Measurements from ENCODE around the gene UBA5. TPM values are rescaled to one million over a fixed set of nuclear protein-coding genes. Genes with fewer than 3 reads are reported as not detected.
A peak's percentile ranks its signal among the peaks of the same experiment; 100 is the strongest.

Gene UBA5
- total RNA-seq, 1 donor from 2014 or later, result 43.0 TPM

DNA sequence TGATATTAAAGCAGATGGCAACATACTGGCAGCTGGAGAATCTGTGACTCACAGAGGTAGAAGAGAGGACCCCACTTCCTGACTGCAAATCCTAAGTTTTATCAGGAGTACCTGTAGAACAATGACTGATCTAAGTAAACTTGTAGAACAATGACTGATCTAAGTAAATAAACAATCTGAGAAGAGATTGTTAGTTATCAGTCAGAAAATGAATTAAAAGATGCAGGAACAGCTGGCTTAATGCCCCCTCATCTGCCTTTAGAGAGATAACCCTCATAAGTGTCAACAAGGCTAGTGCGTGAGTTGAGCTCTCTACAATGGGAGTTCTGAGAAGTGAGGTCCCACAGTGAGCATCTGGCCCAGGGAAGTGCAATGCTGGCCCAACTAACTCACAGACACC lies 15.1 kb upstream of the UBA5 start:
- TF ChIP-seq, protein P1, sequence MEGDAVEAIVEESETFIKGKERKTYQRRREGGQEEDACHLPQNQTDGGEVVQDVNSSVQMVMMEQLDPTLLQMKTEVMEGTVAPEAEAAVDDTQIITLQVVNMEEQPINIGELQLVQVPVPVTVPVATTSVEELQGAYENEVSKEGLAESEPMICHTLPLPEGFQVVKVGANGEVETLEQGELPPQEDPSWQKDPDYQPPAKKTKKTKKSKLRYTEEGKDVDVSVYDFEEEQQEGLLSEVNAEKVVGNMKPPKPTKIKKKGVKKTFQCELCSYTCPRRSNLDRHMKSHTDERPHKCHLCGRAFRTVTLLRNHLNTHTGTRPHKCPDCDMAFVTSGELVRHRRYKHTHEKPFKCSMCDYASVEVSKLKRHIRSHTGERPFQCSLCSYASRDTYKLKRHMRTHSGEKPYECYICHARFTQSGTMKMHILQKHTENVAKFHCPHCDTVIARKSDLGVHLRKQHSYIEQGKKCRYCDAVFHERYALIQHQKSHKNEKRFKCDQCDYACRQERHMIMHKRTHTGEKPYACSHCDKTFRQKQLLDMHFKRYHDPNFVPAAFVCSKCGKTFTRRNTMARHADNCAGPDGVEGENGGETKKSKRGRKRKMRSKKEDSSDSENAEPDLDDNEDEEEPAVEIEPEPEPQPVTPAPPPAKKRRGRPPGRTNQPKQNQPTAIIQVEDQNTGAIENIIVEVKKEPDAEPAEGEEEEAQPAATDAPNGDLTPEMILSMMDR (IDR thresholded peaks at IDR 0.05; ENCODE audit: partially characterized antibody, unreplicated experiment), result no peak
- H3K4me1 Mint-ChIP-seq (ENCODE audit: low read depth, unreplicated experiment), result no peaks in the 10 kb centered on the region
- no peak overlapping the region for H3K4me3 Mint-ChIP-seq (ENCODE audit: unreplicated experiment)
- no peaks in the 10 kb centered on the region for H3K36me3 Mint-ChIP-seq (ENCODE audit: unreplicated experiment)
- DNase-seq, result no peak
- no peaks in the 10 kb centered on the region for H3K9me3 Mint-ChIP-seq (ENCODE audit: unreplicated experiment)
- peak overlapping the region; percentile 23 for H3K27ac Mint-ChIP-seq (ENCODE audit: unreplicated experiment)
- H3K27me3 Mint-ChIP-seq (ENCODE audit: unreplicated experiment), result no peaks in the 10 kb centered on the region

DNA sequence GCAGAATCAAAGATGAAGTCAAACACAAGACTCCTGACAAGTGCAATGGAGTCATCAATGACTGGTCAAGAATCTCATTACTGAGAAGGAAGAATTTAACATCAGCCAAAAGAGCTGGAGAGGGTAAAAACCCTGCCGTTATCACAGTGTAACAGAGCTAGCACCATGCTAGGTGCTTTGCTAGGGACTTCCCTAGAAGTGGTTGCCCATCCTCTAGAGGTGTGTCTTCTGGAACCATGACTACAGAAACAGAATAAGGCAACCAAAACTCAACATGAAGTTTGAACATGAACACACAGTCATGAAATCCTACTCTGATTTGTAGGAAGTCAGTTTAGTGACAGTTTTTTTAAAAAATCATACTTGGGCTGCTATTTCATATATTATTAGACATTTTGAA lies 10.0 kb upstream of the UBA5 start:
- TF ChIP-seq, protein P1 (IDR thresholded peaks at IDR 0.05; ENCODE audit: partially characterized antibody, unreplicated experiment), result no peak
- H3K27me3 Mint-ChIP-seq (ENCODE audit: unreplicated experiment), result no peaks in the 10 kb centered on the region
- H3K27ac Mint-ChIP-seq (ENCODE audit: unreplicated experiment), result no peak overlapping the region
- no peaks in the 10 kb centered on the region for H3K36me3 Mint-ChIP-seq (ENCODE audit: unreplicated experiment)
- no peak overlapping the region for H3K4me3 Mint-ChIP-seq (ENCODE audit: unreplicated experiment)
- H3K4me1 Mint-ChIP-seq (ENCODE audit: low read depth, unreplicated experiment), result no peaks in the 10 kb centered on the region
- DNase-seq, result no peak
- no peaks in the 10 kb centered on the region for H3K9me3 Mint-ChIP-seq (ENCODE audit: unreplicated experiment)

DNA sequence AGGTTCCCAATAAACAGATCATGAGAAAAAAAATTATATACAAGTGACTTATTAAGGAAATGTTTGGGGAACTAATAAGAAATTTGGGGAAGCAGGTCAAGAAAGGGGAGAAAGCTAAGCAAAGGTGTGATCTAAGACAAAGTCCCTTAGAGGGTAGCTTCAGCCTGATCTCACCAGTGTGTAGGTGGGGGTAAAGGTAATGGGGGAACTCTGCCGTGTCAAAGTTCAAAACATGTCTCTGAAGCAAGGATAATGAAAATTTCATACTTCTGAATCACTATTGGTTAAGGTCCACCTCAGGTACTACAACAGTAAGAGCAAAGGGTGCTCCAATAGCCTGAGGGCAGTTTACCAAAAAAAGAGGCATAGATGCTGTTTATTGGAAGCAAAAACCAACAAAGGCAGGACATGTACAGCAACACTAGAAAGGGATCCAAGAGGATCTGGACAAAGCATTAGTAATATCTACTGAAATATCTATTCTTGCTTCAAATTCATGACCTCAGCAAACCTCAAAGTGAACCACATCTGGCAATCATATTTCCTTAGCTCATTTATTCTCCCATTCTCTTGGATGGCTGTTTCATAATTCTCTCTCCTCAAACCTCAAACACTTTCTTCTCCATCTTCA lies 7.4 kb upstream of the UBA5 start:
- DNase-seq, result no peak
- Mint-ChIP-seq H3K36me3 (ENCODE audit: unreplicated experiment) (no peaks in the 10 kb centered on the region), H3K4me3 (ENCODE audit: unreplicated experiment) (no peak overlapping the region)

DNA sequence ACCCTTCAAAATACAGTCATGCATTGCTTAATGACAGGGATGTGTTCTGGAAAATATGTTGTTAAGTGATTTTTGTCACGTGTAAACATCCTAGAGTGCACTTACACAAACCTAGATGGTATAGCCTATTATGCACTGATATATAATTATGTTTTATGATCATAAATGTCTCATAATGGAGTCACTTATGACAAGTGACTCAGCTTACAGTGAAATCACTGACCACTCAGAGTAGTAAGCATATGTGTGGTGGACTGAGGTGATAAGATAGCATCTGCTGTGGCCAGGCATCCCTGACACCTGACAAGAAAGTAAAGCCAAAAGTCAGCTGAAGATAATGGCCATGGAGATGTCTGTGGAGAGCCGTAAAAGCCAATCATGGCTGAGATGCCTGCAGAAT lies 5.9 kb upstream of the UBA5 start:
- no peaks in the 10 kb centered on the region for H3K9me3 Mint-ChIP-seq (ENCODE audit: unreplicated experiment)
- TF ChIP-seq, protein P1 (IDR thresholded peaks at IDR 0.05; ENCODE audit: partially characterized antibody, unreplicated experiment), result no peak
- H3K27me3 Mint-ChIP-seq (ENCODE audit: unreplicated experiment), result no peaks in the 10 kb centered on the region
- H3K4me3 Mint-ChIP-seq (ENCODE audit: unreplicated experiment), result no peak overlapping the region
- H3K27ac Mint-ChIP-seq (ENCODE audit: unreplicated experiment), result no peak overlapping the region
- no peak for DNase-seq
- H3K36me3 Mint-ChIP-seq (ENCODE audit: unreplicated experiment), result no peaks in the 10 kb centered on the region
- H3K4me1 Mint-ChIP-seq (ENCODE audit: low read depth, unreplicated experiment), result no peaks in the 10 kb centered on the region

More for the DNA sequence above, 7.4 kb upstream of the UBA5 start:
- no peaks in the 10 kb centered on the region for H3K27me3 Mint-ChIP-seq (ENCODE audit: unreplicated experiment)
- no peaks in the 10 kb centered on the region for H3K4me1 Mint-ChIP-seq (ENCODE audit: low read depth, unreplicated experiment)
- TF ChIP-seq, protein P1 (IDR thresholded peaks at IDR 0.05; ENCODE audit: partially characterized antibody, unreplicated experiment), result no peak
- no peak overlapping the region for H3K27ac Mint-ChIP-seq (ENCODE audit: unreplicated experiment)
- H3K9me3 Mint-ChIP-seq (ENCODE audit: unreplicated experiment), result no peaks in the 10 kb centered on the region

DNA sequence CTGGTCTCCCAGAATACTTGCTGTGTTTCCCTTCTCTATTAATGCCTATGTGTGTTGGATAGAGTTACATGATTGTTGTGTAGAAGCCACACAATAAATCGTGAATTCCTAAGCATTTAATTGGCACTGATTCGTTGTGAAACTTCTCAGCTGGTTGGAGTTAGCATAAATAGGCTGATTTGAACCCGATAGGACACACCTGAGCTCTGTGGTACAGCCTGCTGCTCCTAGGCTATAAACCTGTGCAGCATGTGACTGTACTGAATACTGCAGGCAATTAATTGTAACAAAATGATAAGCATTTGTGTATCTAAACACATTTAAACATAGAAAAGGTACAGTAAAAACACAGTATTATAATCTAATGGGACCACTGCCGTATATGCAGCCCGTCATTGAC lies 5.4 kb upstream of the UBA5 start:
- no peak for DNase-seq
- TF ChIP-seq, protein P1 (IDR thresholded peaks at IDR 0.05; ENCODE audit: partially characterized antibody, unreplicated experiment), result no peak
- no peaks in the 10 kb centered on the region for H3K36me3 Mint-ChIP-seq (ENCODE audit: unreplicated experiment)
- no peaks in the 10 kb centered on the region for H3K27me3 Mint-ChIP-seq (ENCODE audit: unreplicated experiment)
- H3K4me3 Mint-ChIP-seq (ENCODE audit: unreplicated experiment), result no peak overlapping the region
- peaks cover 1% of the 10 kb centered on the region for H3K9me3 Mint-ChIP-seq (ENCODE audit: unreplicated experiment)
- H3K27ac Mint-ChIP-seq (ENCODE audit: unreplicated experiment), result no peak overlapping the region
- H3K4me1 Mint-ChIP-seq (ENCODE audit: low read depth, unreplicated experiment), result no peaks in the 10 kb centered on the region
